Measurements from ENCODE around the gene EIF3J.
"Not testable (repeated sequence)": the region's sequence is repeated elsewhere in the genome, so short reads cannot be mapped to it uniquely, and the experiment has no call there.

The EIF3J gene

DNA sequence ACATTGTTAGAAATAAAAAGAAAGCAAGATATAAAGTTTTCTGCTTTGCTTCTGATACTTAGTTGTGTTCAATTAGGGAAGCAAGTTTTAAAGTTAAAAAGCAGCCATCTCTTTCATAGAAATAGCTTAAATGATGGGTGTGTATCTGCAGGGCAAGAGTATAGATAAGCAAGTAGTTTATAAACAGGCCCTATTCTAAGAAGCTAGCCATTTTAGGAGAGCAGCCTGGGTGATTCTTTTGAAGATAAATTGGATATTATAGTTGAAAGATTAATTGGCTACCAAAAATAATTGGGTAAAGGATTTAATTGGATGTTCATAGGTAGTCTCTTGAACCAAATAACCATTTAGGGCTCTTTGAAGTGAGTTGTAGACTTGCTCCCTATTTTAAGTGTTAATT lies 5.6 kb downstream of the EIF3J start:
- no peak for FAIRE-seq

DNA sequence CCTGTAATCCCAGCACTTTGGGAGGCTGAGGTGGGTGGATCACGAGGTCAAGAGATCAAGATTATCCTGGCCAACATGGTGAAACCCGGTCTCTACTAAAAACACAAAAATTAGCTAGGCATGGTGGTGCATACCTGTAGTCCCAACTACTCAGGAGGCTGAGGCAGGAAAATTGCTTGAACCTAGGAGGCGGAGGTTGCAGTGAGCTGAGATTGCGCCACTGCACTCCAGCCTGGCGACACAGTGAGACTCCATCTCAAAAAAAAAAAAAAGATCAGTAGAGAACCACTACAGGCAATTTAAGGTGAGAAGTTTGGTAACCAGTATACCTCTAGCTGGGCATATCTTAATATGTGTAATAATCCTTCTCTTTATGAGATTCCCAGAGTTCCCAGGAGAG lies 7.8 kb downstream of the EIF3J start:
- FAIRE-seq, result not testable (repeated sequence)

GRCh38 chr15:44545913-44546802 lies 9.2 kb downstream of the EIF3J start:
- FAIRE-seq, result peak; percentile 15

- not testable (repeated sequence) for FAIRE-seq
Measured at GRCh38 chr15:44549152-44549551, 12.2 kb downstream of the EIF3J start.

GRCh38 chr15:44550256-44550655 lies 13.3 kb downstream of the EIF3J start:
- no peak for FAIRE-seq

- no peak for FAIRE-seq
Measured at GRCh38 chr15:44550734-44551133, 13.8 kb downstream of the EIF3J start.

DNA sequence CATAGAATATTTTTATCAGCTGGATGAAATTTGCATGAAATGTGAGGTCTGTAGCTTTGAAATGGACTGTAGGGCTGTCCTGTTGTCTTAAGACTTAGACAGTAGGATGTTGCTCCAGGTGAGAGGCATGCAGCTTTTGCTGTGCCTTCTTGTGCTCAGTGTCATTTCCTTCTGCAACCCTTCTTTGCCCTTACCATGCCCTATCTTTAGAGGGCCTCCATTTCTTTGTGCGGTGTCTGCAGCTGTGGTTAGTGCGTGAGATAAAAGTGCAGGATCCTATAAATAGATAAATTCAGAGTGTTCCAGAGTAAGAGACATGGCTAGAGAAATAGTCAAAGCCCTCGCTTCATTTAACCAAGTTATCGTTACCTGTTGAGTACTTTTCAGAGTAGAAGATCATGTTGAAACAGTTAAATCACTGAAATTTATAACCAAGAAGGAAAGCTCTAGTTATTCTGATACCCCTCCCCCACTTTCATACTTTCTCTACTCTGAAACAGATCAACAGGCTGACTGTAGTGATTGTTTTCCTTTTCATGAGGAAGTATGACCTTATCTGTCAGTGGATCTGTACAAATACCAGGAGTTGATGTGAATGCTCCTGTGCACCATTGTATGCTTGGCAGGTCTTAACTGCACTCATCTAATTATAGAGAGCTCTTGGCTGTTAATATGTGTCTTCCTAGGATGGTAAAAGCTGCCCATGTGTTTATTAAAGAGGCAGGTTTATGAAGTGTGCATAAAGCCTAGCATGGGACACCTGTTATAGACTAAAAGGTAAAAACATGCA lies 18.2 kb downstream of the EIF3J start:
- FAIRE-seq, result no peak

DNA sequence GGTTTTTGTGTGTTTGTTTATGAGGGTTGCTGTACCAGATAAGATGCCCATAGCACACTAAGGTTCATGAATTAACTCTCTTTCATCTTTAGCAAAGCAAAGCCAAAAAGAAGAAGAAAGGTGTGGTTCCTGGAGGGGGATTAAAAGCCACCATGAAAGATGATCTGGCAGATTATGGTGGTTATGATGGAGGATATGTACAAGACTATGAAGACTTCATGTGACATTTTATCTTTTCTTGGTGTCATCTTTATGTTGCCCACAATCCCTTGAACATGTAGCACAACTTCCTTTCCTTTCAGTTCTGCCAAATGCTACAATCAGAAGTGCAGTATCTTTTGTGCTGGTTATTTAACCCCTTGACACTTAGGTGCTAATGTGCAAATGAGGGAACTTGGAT lies 24.0 kb downstream of the EIF3J start:
- FAIRE-seq, result not testable (repeated sequence)

- no peak for FAIRE-seq
Measured at GRCh38 chr15:44565387-44566154, 28.6 kb downstream of the EIF3J start.

GRCh38 chr15:44566155-44566540 lies 29.2 kb downstream of the EIF3J start:
- FAIRE-seq, result no peak

- FAIRE-seq, result no peak
Measured at GRCh38 chr15:44568338-44568737, 31.4 kb downstream of the EIF3J start.

DNA sequence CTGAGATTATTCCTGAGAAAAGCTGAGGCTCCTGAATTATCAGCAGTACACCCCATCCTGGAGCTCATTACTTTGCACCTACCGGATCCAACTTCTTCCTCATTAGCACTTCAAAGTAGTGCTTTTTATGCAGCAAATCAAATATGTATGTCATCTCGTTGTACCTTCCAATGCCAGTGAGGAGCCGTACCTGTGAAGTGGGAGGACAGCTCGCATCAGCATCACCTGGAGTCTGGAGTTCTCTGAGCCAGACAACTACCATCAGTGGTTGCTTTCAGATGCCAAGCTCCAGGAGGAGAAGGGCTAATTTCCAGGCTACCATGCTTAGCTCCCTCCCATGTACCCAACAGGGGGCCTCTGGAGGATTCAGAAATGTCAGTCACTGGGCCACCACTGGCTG lies 32.4 kb downstream of the EIF3J start:
- FAIRE-seq, result no peak

DNA sequence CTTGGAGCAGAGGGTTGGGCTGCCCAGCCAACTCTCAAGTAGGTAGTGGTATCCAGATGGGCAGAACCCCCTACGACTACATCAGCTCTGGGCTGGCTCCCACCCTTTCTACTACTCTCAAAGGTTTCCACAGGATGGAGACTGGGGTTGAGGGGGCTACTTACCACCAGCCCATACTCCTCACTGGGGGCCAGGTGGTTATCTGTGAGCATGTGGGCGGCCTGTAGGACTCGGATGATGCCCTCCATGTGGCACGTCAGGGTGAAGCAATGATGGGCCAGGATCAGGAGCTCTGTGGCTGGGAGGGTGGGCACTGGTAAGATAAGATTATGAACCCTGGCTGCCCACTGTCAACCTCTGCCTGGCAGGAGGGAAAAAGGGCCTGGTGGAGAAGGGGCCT lies 33.4 kb downstream of the EIF3J start:
- FAIRE-seq, result no peak

- FAIRE-seq, result no peak
Measured at GRCh38 chr15:44573386-44573785, 36.4 kb downstream of the EIF3J start.

GRCh38 chr15:44574734-44575133 lies 37.8 kb downstream of the EIF3J start:
- FAIRE-seq, result no peak

DNA sequence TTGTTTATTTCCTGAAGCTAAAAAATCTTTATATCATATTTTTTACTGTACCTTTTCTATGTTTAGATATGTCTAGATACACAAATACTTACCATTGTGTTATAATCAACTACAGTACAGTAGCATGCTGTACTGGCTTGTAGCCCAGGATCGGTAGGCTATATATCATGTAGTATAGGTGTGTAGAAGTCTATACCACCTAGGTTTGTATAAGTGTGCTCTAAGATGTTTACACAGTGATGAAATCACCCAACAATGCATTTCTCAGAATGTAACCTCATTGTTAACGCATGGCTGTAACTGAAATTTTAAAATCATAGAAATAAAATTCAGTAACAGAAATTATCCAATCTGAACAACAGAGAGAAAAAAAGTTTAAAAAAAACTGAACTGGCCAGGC lies 43.2 kb downstream of the EIF3J start:
- FAIRE-seq, result no peak

- FAIRE-seq, result no peak
Measured at GRCh38 chr15:44584162-44584749, 47.3 kb downstream of the EIF3J start.

DNA sequence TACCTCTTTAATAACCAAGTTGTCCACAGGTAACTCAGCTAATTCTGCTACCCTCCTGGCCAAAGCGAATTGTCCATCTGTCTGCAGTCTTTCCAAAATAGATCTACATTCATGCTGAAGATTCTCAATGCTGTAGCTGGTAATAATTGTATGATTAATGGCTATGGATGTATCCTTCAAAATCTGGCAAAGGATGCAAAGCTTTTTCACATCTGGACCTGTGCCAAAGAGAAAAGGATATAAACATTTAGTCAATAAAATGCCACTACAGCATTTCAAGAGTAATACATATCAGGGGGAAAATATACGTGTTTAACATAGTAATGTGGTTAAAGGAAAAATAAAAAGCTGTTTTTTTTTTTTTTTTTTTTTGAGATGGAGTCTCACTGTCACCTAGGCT lies 48.7 kb downstream of the EIF3J start:
- FAIRE-seq, result no peak

DNA sequence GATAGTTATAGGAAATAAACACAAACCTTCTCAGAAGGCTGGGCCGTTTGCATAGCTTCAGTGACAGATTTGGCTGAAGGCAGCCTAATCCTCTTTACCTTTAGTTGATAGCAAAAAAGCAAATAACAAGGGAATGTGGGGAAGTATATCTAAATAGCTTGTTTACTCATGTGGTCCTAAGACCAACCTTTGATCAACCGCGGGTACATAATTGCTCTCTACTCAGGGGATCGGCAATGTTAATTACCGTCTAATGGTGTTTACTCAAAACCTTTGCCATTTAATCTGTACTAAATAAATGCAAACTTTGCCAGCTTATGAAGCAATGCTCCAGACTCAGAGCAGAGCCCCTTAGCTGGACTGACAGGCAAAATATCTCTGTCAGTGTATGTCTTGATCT lies 51.6 kb downstream of the EIF3J start:
- FAIRE-seq, result no peak

- no peak for FAIRE-seq
Measured at GRCh38 chr15:44591326-44591725, 54.4 kb downstream of the EIF3J start.

- peak; percentile 34 for FAIRE-seq
Measured at GRCh38 chr15:44593042-44593736, 56.2 kb downstream of the EIF3J start.

GRCh38 chr15:44595246-44595645 lies 58.3 kb downstream of the EIF3J start:
- no peak for FAIRE-seq

Data from G401.6 (cell line).